Psoas muscle (tissue), 8 donors: ENCODE data around the gene PPP1R3E. TPM values are rescaled to one million over a fixed set of nuclear protein-coding genes. Genes with fewer than 3 reads are reported as not detected.
A peak's percentile ranks its signal among the peaks of the same experiment; 100 is the strongest.

ENCODE experiments used
- ATAC-seq, 4 donors: fragments of 200-7000 bp; cut with Tn5 transposase; one replicate each; pipeline ENCODE4 v1.9.1; 2020; ENCODE audit warnings: moderate library complexity in 3 of 4, mild to moderate bottlenecking in 2 of 4
- DNase-seq, 2 donors: peaks; one replicate each; pipeline ENCODE4 v3.0.0-alpha.2; 2020
- H3K27ac ChIP-seq: fragments of 200-600 bp; one replicate; pipeline ENCODE4 v1.8.0; 2022
- H3K27me3 ChIP-seq, 3 donors: fragments of 200-600 bp in 1 of 3; one replicate each; pipeline versions ENCODE4 v1.6.1 to v1.8.0; 2013 to 2022; ENCODE audit warnings: low read length in 2 of 3, mild to moderate bottlenecking in 2 of 3, moderate library complexity in 1 of 3; ENCODE audit not compliant: insufficient read depth in 3 of 3
- H3K36me3 ChIP-seq, 2 donors: fragments of 200-600 bp in 1 of 2; one replicate each; pipeline versions ENCODE4 v1.6.1 to v1.8.0; 2013 to 2022; ENCODE audit warnings: low read depth in 1 of 2, mild to moderate bottlenecking in 1 of 2, moderate library complexity in 1 of 2; ENCODE audit not compliant: insufficient read depth in 1 of 2
- H3K4me1 ChIP-seq: fragments of 200-600 bp; one replicate; pipeline ENCODE4 v1.8.0; 2022
- H3K4me3 ChIP-seq: fragments of 200-600 bp; one replicate; pipeline ENCODE4 v1.8.0; 2022; ENCODE audit warnings: mild to moderate bottlenecking
- H3K9me3 ChIP-seq: fragments of 200-600 bp; one replicate; pipeline ENCODE4 v1.8.0; 2022
- WGBS, 3 donors: extraction: QIAGEN DNeasy Blood & Tissue Kit; methylation state at CpG; one replicate each; pipeline versions ENCODE4 v1.1.6 to v1.1.7; 2013; 5-methylcytosine and 5-hydroxymethylcytosine counted together
- intact Hi-C, 2 donors: fragments of 100-400 bp; cut with DNase I; formaldehyde crosslinking; loops; one replicate each; pipeline versions ENCODE4 v1.11.0 to v1.14.2; 2022
- polyA plus RNA-seq, 3 donors: library from polyadenylated mRNA; stranded (reverse); fragments of 200-250 nt; gene quantifications; one replicate each; pipeline ENCODE4 v1.2.3, GENCODE V29; 2013
- total RNA-seq, 4 donors: library from RNA; stranded (reverse); fragmentation: NEBNext Ultra II Directional in 2 of 4; extraction: Animal tissue kit (Norgen Biotek cat#: 25700) in 2 of 4; gene quantifications; one replicate each; pipeline versions ENCODE4 v1.2.1 to v1.2.4, GENCODE V29; 2021 to 2023
- TF ChIP-seq, protein P1 (sequence below): fragments of 200-600 bp; IDR thresholded peaks from one replicate; pipeline ENCODE4 v1.8.0; 2022; ENCODE audit warnings: antibody characterized with exemption
- donor health status: healthy with polysubstance abuse.
- donor health status: DM: no; HTN: no; CAD: no; lungs with moderate emphysema.
- donor health status: Bipolar disorder and iron deficiency.
- donor health status: healthy.
- donor health status: DM: yes; HTN: yes; CAD: no.
- donor health status: DM: no; HTN: no; CAD: no.
- donor health status: DM: no; HTN: no; CAD: no.
- donor health status: DM: yes; HTN: yes; CAD: no.

Gene PPP1R3E
- total and polyA plus RNA-seq, 7 donors = 5.6 to 23.1 (median 9.9) TPM

DNA sequence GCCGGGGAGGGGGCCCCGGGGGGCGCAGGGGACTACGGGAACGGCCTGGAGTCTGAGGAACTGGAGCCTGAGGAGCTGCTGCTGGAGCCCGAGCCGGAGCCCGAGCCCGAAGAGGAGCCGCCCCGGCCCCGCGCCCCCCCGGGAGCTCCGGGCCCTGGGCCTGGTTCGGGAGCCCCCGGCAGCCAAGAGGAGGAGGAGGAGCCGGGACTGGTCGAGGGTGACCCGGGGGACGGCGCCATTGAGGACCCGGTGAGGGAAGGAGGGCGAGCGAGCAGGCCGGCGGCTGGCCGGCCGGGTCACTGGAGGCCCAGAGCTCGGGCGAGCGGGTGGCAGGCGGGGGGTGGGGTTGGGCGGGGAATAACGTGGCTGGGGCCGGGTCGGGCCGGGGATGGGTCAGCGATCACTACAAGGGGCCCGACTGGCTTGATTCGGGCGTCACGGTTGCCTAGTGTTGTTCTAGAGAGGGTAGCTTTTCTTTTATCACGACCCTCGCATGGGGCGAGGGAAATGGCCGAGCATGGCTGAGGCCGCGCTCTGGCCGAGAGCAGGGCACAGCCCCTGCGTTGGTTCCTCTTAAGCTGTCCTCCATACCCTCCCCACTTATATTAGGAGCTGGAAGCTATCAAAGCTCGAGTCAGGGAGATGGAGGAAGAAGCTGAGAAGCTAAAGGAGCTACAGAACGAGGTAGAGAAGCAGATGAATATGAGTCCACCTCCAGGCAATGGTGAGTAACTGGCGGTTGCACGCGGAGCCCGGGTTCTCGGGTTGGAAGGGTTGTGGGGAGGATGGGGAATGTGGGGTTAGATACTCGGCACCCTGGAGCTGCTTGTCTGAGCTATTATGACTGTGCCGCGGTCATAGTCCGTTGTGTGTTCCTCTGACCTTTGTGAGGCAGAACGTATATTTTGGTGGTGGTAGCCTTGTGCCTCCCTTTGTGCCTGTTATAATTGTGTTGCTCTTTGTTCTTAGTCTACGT, 19.2 kb upstream of the PPP1R3E start:
- TF ChIP-seq, protein P1, sequence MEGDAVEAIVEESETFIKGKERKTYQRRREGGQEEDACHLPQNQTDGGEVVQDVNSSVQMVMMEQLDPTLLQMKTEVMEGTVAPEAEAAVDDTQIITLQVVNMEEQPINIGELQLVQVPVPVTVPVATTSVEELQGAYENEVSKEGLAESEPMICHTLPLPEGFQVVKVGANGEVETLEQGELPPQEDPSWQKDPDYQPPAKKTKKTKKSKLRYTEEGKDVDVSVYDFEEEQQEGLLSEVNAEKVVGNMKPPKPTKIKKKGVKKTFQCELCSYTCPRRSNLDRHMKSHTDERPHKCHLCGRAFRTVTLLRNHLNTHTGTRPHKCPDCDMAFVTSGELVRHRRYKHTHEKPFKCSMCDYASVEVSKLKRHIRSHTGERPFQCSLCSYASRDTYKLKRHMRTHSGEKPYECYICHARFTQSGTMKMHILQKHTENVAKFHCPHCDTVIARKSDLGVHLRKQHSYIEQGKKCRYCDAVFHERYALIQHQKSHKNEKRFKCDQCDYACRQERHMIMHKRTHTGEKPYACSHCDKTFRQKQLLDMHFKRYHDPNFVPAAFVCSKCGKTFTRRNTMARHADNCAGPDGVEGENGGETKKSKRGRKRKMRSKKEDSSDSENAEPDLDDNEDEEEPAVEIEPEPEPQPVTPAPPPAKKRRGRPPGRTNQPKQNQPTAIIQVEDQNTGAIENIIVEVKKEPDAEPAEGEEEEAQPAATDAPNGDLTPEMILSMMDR = no peak

DNA sequence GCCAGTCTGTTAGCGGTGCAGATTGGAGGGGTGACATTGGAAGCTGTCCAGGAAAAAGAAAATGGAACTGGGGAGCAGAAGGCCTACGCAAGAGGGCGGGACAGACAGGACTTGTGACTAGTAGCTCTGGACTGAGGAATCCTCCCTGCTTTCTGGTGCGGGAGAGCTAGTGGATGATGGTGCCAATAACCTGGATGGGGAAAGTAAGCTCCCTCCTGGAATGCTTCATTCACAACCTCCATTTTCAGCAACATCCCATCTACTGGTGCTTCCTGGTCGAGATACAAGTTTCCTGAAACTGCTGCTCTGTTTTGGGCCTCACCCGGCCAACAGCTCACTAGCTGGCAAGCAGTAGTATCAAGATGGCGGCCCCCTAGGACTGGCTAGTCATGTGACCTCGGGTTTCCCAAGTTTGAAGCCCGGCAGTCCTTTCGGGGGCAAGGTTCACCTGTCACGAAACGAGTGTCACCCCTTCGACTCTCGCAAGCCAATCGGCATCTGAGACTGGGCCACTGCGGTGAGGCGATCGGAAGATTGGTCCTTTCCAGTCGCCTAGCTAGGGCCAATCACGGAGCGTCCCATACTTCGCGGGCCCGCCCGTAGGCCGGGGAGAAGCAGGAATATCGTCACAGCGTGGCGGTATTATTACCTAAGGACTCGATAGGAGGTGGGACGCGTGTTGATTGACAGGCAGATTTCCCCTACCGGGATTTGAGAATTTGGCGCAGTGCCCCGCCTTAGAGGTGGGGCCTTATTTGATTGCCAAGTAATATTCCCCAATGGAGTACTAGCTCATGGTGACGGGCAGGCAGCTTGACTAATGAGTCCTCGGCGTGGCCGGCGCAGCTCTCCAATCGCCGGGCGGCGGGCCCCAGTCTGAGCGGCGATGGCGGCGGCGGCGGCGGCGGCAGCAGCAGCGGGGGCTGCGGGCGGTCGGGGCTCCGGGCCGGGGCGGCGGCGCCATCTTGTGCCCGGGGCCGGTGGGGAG, 18.2 kb upstream of the PPP1R3E start, which contains the start of gene PABPN1:
Gene PABPN1 (plus strand): TSS at position 874 of the 988 bp plus-strand sequence. CDS start 13 bp downstream, at position 887.
- Histone ChIP-seq H3K9me3 (no peaks in the 10 kb centered on the region), H3K36me3 (peaks cover 5 to 37% of the 10 kb centered on the region in 2 donors), H3K4me1 (peaks cover 15% of the 10 kb centered on the region), H3K27ac (peak within 1 kb of the TSS; percentile 97), H3K4me3 (peak within 1 kb of the TSS; percentile 98), H3K27me3 (no peaks in the 10 kb centered on the region)
- 4% methylated on average over 58 to 63 of the region's 63 CpGs for WGBS, 3 donors
- DNase-seq (peak; percentile 98 to 99), ATAC-seq (peak; percentile 92 to 94 (median 92))
- TF ChIP-seq, protein P1 = no peak
- intact Hi-C loops = loop anchor here in 1 of 2 donors (5.0 to 10.0 kb wide), 2 partner anchors 146 to 234 kb away; partner anchors contain the start of genes NGDN, THTPA and ZFHX2

More for the DNA sequence above, 19.2 kb upstream of the PPP1R3E start:
- DNase-seq (peak; percentile 58 to 80), ATAC-seq (peak; percentile 9 to 35 (median 22))
- Histone ChIP-seq H3K27ac (peak overlapping the region; percentile 97), H3K9me3 (no peaks in the 10 kb centered on the region), H3K4me3 (peak overlapping the region; percentile 98), H3K27me3 (no peaks in the 10 kb centered on the region), H3K36me3 (peaks cover 5 to 38% of the 10 kb centered on the region in 2 donors), H3K4me1 (peaks cover 15% of the 10 kb centered on the region)
- intact Hi-C loops = loop anchor here in 1 of 2 donors (5.0 to 10.0 kb wide), 2 partner anchors 145 to 233 kb away; partner anchors contain the start of genes NGDN, THTPA and ZFHX2
- WGBS, 3 donors = 0 to 1% (median 1%) methylated on average over 32 to 64 of the region's 64 CpGs

DNA sequence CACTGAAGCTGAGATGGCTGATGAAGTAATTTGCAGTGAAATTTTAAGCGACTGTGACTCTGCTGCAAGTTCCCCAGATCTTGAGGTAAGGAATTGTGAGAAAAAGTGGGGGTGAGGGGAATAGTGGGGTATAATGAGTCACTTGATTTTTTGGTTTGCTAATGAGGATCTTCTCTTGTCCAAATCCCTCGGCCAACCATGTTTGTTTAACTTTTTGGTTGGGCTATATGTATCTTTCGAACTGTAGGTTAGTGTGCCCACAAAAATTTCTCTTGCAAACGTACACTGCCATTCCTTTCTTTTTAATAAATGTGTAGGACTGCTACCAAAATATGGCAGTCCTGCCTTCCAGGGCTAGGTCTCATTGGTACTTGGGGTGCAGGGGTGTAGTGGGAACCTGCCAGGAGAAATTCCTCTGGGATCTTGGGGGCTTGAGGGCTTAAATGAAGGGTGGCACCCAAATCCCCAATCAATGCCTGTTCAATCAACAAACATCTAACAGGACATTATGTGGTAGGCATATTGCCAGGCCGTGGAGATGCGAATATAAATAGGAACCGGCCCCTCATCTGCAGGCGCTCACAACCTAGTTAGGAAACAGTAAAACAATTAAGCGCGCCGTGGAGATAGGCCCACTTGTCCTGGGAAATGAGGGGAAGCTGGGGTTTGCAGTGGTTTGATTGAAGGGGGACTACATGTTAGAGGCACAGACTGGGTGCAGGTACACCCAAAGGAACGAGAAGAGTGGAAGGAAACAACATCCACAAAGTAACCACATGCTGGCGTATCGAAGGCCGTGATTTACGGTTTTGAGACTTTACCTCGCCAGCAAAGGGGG, 17.3 kb upstream of the PPP1R3E start:
- Histone ChIP-seq H3K27ac (peak overlapping the region; percentile 97), H3K4me1 (peaks cover 15% of the 10 kb centered on the region), H3K4me3 (peak overlapping the region; percentile 98), H3K27me3 (no peaks in the 10 kb centered on the region), H3K9me3 (no peaks in the 10 kb centered on the region), H3K36me3 (peaks cover 3 to 28% of the 10 kb centered on the region in 2 donors)
- intact Hi-C loops = loop anchor here in 1 of 2 donors (5.0 to 10.0 kb wide), 2 partner anchors 147 to 235 kb away; partner anchors contain the start of genes NGDN, THTPA and ZFHX2
- ATAC-seq = no peak
- TF ChIP-seq, protein P1 = no peak
- WGBS, 3 donors = 81 to 86% (median 82%) methylated on average over 17 of the region's 17 CpGs
- DNase-seq = no peak

DNA sequence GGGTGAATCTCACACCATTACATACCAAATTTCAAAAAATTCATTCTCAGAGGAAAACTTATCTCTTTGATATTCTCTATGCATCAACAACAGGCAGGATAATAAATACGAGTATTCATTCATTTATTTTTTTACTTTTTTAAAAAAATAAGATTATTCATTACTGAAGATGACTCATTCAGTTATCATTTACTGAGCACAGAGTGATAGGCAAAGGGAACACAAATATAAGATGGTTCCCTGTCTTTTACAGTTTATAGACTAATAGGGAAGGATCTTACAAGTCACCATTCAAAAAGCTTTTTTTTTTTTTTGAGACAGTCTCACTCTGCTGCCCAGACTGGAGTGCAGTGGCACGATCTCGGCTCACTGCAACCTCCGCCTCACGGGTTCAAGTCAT, 13.6 kb upstream of the PPP1R3E start:
- Histone ChIP-seq H3K4me1 (no peaks in the 10 kb centered on the region), H3K27ac (no peak overlapping the region), H3K4me3 (no peak overlapping the region), H3K36me3 (peaks cover 0 to 6% of the 10 kb centered on the region in 2 donors), H3K9me3 (no peaks in the 10 kb centered on the region), H3K27me3 (no peaks in the 10 kb centered on the region)
- TF ChIP-seq, protein P1 = no peak
- WGBS, 3 donors = 84 to 97% (median 87%) methylated on average over 5 of the region's 5 CpGs
- no peak for ATAC-seq
- intact Hi-C loops = no loop called here
- no peak for DNase-seq
